ENCODE data around the gene EFCAB8.

- TF ChIP-seq, protein P1, sequence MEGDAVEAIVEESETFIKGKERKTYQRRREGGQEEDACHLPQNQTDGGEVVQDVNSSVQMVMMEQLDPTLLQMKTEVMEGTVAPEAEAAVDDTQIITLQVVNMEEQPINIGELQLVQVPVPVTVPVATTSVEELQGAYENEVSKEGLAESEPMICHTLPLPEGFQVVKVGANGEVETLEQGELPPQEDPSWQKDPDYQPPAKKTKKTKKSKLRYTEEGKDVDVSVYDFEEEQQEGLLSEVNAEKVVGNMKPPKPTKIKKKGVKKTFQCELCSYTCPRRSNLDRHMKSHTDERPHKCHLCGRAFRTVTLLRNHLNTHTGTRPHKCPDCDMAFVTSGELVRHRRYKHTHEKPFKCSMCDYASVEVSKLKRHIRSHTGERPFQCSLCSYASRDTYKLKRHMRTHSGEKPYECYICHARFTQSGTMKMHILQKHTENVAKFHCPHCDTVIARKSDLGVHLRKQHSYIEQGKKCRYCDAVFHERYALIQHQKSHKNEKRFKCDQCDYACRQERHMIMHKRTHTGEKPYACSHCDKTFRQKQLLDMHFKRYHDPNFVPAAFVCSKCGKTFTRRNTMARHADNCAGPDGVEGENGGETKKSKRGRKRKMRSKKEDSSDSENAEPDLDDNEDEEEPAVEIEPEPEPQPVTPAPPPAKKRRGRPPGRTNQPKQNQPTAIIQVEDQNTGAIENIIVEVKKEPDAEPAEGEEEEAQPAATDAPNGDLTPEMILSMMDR (IDR thresholded peaks at IDR 0.05; ENCODE audit: low read length): no peak
- TF ChIP-seq EZH2 (IDR thresholded peaks at IDR 0.05; ENCODE audit: borderline replicate concordance, low read length): no peak
These were observed 134.8 kb downstream of the EFCAB8 start for GRCh38 chr20:32993496-32994050.
